GM21447 (cell line): Measurements from ENCODE around the gene RGS9.
A peak's percentile ranks its signal among the peaks of the same experiment; 100 is the strongest.
"Not testable (repeated sequence)": the region's sequence is repeated elsewhere in the genome, so short reads cannot be mapped to it uniquely, and the experiment has no call there.

Experiments
- ATAC-seq: cut with Tn5 transposase; IDR thresholded peaks from one replicate; pipeline ENCODE4 v1.9.1; 2021; ENCODE audit not compliant: unreplicated experiment

RGS9 gene

GRCh38 chr17:65204001-65204400, 66.8 kb downstream of the RGS9 start:
- no peak for ATAC-seq

GRCh38 chr17:65205655-65206054, 68.5 kb downstream of the RGS9 start:
- no peak for ATAC-seq

- ATAC-seq, result not testable (repeated sequence)
These were observed 70.3 kb downstream of the RGS9 start for GRCh38 chr17:65207448-65207847.

- no peak for ATAC-seq
These were observed 71.5 kb downstream of the RGS9 start for GRCh38 chr17:65208717-65209116.

GRCh38 chr17:65218261-65218660, 81.1 kb downstream of the RGS9 start:
- no peak for ATAC-seq

- no peak for ATAC-seq
These were observed 82.0 kb downstream of the RGS9 start for GRCh38 chr17:65219124-65219523.

GRCh38 chr17:65219707-65220106, 82.5 kb downstream of the RGS9 start:
- no peak for ATAC-seq

- no peak for ATAC-seq
These were observed 83.6 kb downstream of the RGS9 start for GRCh38 chr17:65220732-65221131.

- ATAC-seq, result no peak
These were observed 85.1 kb downstream of the RGS9 start for GRCh38 chr17:65222214-65222738.

- no peak for ATAC-seq
These were observed 87.9 kb downstream of the RGS9 start for GRCh38 chr17:65225061-65225460.

- ATAC-seq, result no peak
These were observed 89.1 kb downstream of the RGS9 start for GRCh38 chr17:65226227-65226626.

- no peak for ATAC-seq
These were observed 90.5 kb downstream of the RGS9 start for GRCh38 chr17:65227637-65228036.

- ATAC-seq, result no peak
These were observed 91.1 kb downstream of the RGS9 start for GRCh38 chr17:65228287-65228686.

- ATAC-seq, result peak; percentile 71
These were observed 91.8 kb downstream of the RGS9 start for GRCh38 chr17:65228734-65229620.

- ATAC-seq, result no peak
These were observed 92.4 kb downstream of the RGS9 start for GRCh38 chr17:65229621-65229995.

GRCh38 chr17:65230040-65230439, 92.9 kb downstream of the RGS9 start:
- no peak for ATAC-seq

GRCh38 chr17:65231086-65231485, 93.9 kb downstream of the RGS9 start:
- no peak for ATAC-seq

- ATAC-seq, result no peak
These were observed 94.6 kb downstream of the RGS9 start for GRCh38 chr17:65231662-65232335.

- ATAC-seq, result no peak
These were observed 98.1 kb downstream of the RGS9 start for GRCh38 chr17:65235284-65235683.

GRCh38 chr17:65236321-65236720, 99.2 kb downstream of the RGS9 start:
- no peak for ATAC-seq

- ATAC-seq, result no peak
These were observed 106.9 kb downstream of the RGS9 start for GRCh38 chr17:65243838-65244625.
